ENCODE results near the gene LRSAM1.

Gene LRSAM1

DNA sequence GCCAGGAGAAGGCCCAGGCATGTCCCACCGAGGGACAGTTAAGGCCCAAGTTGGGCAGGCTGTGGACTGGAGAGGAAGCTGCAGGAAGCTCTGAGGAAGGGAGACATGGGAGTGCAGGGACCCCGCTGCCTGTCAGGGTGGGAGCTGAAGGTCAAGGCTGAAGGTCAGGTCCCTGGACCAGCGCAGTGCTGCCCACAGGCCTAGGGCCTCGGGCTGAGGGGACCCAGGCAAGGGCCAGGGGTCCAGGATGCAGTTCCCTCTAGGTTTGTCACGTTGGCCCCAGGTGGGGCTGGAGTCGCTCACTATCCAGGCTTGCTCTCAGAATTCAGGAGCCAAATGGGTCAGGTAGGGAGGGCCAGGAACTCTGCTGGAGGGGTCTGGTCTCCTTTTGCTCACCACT, 84.1 kb downstream of the LRSAM1 start:
- ATAC-seq (no peak), DNase-seq (no peak)

GRCh38 chr9:127535834-127536233, 84.5 kb downstream of the LRSAM1 start:
- DNase-seq, result no peak
- no peak for ATAC-seq

GRCh38 chr9:127536499-127536898, 85.2 kb downstream of the LRSAM1 start:
- DNase-seq (no peak), ATAC-seq (no peak)

DNA sequence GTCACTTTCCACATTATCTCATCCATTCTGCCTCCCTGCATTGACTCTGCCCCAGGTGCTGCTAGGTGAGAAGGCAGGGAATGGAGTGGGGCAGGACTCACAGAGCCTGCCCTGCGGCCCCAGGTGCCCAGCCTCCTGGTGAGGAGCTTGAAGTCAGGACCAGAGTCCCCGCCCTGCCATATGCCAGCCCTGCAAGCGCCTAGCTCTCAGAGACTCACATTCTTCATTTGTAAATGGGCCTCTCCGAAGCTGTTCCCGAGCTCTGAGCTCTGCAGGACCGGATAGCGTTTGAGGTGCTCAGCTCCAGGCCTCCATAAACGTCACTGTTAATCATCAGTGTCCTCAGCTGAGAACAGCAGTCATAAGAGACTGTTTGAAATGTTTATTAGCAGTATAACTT, 85.7 kb downstream of the LRSAM1 start:
- DNase-seq (no peak), ATAC-seq (no peak)

DNA sequence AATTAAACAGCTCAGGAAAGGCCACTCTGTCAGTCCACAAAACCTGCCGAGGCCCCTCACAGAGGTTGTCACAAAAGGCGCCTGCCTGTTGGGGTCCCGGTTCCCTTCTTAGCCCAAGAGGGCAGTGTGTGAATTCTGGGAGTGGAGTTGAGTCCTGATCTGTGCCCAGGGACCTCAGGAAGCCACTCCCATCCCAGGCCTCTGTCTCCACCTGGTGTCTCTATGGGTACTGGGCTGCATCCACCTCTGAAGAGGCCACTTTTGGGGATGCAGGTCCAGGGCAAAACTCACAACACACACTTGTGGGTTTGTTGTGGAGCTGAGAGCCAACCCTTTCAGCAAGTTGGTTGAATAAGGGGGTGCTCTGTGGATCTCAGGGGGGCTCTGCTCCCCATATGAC, 86.5 kb downstream of the LRSAM1 start:
- DNase-seq, result no peak
- no peak for ATAC-seq

GRCh38 chr9:127538849-127539258, 87.5 kb downstream of the LRSAM1 start:
- no peak for DNase-seq

GRCh38 chr9:127539259-127539981, 88.1 kb downstream of the LRSAM1 start:
- no peak for ATAC-seq
- no peak for DNase-seq

More at GRCh38 chr9:127538849-127539258, 87.5 kb downstream of the LRSAM1 start:
- no peak for ATAC-seq

DNA sequence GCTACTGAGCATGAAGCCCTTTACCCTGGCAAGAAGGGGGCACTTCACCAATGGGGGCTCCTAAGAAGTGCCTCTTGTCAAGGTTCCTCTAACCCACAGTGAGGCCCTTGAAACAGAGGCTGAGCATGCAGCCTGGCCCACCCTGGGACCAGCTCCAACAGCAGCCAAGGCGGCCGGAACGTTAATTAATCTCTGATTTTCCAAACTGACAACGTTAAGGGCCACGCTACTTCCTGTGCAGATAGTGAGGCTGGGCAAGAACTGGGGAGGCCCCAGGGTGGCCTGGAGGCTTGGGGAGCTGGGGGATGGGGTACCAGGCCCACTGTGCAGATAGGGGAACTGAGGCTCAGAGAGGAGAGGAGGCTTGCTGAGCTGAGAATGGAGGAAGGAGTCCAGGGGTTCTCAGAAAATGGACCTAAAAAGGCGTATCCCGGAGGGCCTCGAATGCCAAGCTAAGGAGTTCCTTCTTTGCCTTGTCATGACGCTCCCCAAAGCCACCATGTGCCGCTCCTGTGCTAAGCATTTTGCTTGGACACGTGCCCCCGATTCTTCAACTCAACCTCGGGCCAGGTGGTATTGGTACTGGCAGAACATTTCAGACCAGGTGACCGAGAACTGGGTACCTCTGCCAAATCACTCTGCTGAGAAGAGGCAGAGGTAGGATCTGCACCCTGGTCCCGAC, 88.8 kb downstream of the LRSAM1 start:
- no peak for DNase-seq
- no peak for ATAC-seq

DNA sequence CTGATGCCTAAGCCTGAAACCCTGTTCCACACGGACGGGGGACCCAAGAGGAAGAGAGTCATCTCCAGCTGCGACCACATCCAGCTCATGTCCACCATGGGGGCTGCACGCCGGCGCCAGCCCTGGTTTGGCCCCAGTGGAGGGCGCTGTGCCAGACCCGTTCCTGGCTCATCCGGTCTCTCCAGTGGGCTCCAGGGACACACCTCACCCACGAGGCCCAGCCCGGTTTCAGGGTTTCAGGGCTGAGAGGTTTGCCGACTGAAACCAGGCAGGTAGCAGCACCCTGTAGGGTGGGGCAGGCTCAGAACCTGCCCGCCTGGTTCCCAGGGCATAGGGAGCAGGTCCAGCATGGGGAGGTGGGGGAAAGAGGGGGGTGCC, 89.3 kb downstream of the LRSAM1 start:
- no peak for DNase-seq
- ATAC-seq, result no peak

GRCh38 chr9:127541176-127541575, 89.9 kb downstream of the LRSAM1 start:
- no peak for ATAC-seq
- no peak for DNase-seq

DNA sequence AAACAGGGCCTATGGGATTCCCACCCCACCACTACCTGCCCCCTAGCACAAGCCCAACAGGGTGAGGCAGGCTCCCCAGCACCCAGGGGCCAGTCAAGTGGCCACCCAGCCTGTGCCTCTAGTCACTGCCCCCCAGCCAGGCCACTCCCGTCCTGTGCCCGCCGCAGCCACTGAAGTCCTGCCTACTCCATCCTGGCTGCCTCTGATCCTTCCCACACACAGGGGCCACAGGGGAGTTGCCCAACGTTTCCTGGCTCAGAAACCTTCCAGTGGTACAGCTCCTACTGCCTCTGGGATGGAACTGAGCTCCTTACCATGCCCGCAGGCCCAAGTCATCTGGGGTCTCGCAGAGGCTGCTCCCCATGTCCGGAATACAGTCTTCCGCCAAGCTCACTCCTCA, 90.6 kb downstream of the LRSAM1 start:
- DNase-seq (no peak), ATAC-seq (no peak)

- ATAC-seq (no peak), DNase-seq (no peak)
Observed at GRCh38 chr9:127543221-127543620, 91.9 kb downstream of the LRSAM1 start.

DNA sequence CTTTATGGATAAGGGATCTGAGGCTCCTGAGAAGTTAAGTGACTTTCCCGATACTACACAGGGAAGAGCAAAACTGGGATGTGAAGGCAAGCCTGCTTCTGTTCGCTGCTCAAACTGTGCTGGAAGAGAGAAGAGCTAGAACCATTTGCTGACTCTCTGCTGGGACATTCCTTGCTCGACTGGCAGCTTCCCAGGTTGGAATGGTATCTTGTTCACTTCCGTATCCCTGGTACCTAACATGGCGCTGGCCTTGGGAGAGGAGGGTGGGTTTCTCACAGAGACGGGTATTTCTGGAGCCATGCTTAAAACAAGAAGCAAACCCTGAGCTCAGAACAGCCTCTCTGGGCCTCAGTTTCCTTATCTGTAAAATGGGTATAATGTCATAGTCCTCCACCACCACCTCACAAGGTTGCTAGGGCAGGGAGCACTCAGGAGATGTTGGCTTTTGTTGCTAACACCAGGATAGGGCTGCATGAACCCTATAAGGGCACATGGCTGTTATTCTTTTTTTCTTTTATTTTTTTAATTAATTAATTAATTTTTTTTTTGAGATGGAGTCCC, 92.7 kb downstream of the LRSAM1 start:
- ATAC-seq, result no peak
- no peak for DNase-seq

DNA sequence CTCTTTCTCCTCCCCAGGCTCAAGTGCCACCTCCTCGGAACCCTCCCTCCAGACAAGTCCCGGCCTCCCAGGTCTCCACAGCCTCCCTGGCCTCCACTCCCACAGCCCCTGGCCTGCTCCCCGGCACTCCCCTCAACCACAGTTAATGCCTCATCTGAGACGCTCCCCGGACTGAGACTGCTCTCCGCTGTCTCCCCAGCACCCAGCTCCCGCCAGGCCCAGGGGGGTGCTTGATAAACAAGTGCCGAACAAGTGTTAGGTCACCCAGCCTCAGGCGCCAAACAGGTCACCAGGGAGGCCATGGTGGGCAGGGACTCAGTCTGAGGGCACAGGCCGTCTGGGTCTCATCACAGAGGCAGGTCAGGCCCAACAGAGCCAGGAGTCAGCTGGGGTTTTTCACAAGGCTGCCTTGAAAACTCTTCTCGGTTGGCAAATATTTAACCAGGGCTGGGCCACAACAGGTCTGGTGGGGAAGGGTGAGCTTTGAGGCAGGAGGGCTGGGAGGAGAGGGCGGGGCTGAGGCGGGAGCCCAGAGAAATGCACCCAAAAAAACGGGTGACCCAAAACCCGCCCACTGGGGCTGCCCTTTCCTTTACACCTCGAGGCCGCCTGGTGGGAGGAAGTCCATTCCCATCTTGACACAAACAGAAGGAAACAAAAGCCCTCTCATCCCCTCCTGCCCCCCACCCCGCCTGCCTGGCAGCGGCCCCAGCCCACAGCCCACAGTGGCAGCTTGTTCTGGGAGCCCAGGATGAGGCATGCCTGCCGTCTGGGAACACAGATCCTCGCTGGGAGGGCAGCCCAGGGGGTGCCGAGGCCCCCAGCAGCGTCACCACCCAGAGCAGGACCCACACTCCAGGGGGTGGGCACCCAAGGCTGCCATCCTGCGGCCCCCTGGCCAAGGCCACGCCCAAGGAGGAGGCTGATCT, 94.2 kb downstream of the LRSAM1 start:
- DNase-seq (no peak), ATAC-seq (no peak)

DNA sequence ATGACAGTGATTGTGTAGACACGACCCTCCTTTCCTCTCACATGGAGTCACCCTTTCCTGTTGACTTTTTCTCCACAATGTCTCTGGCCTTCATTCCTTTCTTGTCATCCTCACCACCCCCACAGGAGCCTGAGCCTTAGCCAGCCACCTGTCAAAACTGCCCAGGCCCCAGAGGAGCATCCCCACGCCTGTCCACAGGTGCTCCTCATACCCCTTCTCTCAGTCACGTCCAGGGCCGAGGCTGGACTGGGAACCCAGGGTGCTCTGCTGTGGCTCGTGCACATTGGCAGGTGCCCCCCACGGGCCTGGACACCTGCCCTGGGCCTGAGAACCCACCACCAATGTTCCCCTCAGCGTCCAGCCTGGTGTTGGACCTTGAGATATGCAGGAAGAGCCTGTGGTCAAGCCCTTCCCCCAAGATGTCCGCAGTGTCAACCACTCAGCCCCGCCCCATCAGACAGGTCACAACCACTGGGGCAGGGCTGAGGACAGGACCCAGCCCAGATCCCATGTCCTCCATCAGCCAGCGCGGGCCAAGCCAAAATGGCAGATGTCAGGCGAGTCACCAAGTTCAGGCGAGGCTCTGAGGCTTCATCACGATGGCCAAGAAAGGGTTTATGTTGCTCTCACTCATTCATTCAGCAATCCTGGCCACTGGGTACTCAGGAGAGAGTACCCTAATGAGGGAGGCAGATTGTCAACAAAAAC, 95.0 kb downstream of the LRSAM1 start:
- ATAC-seq (no peak), DNase-seq (no peak)

DNA sequence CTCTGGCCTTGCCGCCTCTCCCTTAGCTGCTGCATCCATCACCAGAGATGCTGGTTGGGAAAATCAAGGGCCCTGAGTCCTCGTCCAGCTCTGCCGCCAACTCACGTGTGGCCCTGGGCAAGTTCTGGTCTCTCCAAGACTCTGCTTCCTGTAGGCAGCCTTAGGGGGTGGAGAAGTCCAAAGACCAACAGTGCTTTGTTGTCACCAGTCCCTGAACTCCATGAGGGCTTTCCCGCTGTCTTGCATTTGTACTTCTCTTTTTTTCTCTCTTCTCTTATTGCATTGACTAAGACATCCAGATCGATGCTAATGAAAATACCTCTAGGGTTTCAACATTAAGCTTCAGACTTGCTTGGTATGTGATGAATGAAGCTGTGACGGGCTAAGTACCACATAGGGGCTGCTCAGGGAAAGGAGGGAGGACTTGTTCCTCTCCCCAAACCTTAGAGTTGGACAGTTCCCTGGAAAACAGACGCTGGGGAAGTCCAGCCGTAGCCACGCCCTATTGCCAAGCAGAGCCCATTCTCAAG, 97.1 kb downstream of the LRSAM1 start:
- ATAC-seq (no peak), DNase-seq (no peak)

DNA sequence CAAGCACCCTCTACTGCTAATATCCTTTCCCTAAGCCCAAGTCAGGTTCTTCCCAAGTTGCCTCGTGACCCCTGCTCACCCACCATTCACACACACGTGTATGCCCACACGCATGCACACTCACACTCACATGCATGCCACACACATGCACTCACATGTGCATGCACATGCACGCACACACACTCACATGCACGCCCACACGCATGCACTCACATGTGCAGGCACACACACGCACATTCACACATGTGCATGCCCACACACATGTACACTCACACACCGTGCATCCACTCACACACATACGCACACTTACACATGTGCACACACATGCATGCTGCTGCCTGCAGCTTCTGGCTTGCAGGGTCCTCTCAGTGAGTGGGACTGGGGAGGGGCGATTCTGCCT, 97.9 kb downstream of the LRSAM1 start:
- DNase-seq (no peak), ATAC-seq (no peak)

DNA sequence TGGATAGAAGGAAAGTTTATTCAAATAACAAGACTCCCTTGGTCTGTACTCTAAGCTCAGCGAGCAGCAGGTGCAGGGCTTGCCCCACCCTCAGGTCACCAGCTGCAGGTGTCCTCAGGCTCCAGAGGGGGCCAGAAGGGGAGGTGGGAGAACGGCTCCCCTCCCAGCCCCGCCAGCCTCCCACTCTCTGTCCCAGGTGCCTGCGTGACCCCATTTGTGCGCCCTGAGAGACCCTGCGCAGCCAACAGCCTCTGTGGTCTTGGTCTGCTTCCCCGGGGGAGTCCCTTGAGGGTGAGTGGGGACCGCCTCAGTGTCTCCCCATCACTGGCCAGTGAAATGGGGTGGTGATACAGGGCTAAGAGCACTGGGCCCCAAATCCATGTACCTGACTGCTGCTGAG, 98.4 kb downstream of the LRSAM1 start:
- ATAC-seq (no peak), DNase-seq (no peak)

DNA sequence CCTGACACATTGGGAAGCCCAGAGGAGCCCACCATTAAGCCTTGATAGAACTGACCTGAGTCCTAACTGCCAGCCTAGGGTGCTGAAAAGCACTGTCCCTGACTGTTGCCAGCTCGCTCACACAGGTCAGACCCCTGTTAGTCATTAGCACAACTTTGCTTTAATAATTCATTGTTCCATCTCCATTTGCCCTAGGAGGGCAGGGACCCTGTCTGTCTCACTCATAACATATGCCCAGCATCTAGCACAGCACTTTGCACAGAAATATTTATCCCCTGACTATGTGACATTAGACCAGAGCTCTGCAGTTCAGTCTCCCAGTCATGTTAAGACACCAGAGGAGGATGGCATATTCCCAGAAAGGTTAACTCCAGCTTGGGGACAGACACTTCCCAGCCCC, 99.0 kb downstream of the LRSAM1 start:
- no peak for DNase-seq
- no peak for ATAC-seq

GRCh38 chr9:127550751-127551150, 99.4 kb downstream of the LRSAM1 start:
- ATAC-seq (no peak), DNase-seq (no peak)

Measured in stimulated activated naive CD8-positive, alpha-beta T cell treated with anti-CD3 and anti-CD28 coated beads, Interleukin-15, Interleukin-2, amounts not matched to agents 100 U/mL and 50 U/mL, for 24 hours (primary cell).